Activated CD4-positive, alpha-beta memory T cell treated with anti-CD3 and anti-CD28 coated beads, Interleukin-2, amount 10 ng/mL, durations not matched to agents 7 days and 5 days (primary cell): ENCODE measurements around the gene LOC128125822.

Source experiments
- CTCF ChIA-PET: fragments of 350-600 bp; sonication (Branson Sonifier 250); formaldehyde crosslinking; loops from one replicate; lab custom pipeline; 2021; ENCODE audit warnings: antibody characterized with exemption, inconsistent platforms; lab: Charles Lee
- POLR2A ChIA-PET: fragments of 350-600 bp; sonication (Branson Sonifier 250); formaldehyde crosslinking; loops from one replicate; lab custom pipeline; 2021; ENCODE audit warnings: antibody characterized with exemption; lab: Charles Lee
- DNase-seq: peaks from one replicate; pipeline ENCODE4 v3.0.0-alpha.2; 2020
- H3K27ac Mint-ChIP-seq: one replicate; pipeline ENCODE4 v1.8.0; 2021; ENCODE audit warnings: mild to moderate bottlenecking, mixed read lengths
- H3K27me3 Mint-ChIP-seq: one replicate; pipeline ENCODE4 v1.8.0; 2021; ENCODE audit warnings: mixed read lengths
- H3K36me3 Mint-ChIP-seq: one replicate; pipeline ENCODE4 v1.8.0; 2021; ENCODE audit warnings: low read depth, mixed read lengths
- H3K4me1 Mint-ChIP-seq: one replicate; pipeline ENCODE4 v1.8.0; 2021; ENCODE audit warnings: mixed read lengths
- H3K4me3 Mint-ChIP-seq: one replicate; pipeline ENCODE4 v1.8.0; 2021; ENCODE audit warnings: mild to moderate bottlenecking, mixed read lengths
- H3K9me3 Mint-ChIP-seq: one replicate; pipeline ENCODE4 v1.8.0; 2021; ENCODE audit warnings: mixed read lengths

LOC128125822 gene

DNA sequence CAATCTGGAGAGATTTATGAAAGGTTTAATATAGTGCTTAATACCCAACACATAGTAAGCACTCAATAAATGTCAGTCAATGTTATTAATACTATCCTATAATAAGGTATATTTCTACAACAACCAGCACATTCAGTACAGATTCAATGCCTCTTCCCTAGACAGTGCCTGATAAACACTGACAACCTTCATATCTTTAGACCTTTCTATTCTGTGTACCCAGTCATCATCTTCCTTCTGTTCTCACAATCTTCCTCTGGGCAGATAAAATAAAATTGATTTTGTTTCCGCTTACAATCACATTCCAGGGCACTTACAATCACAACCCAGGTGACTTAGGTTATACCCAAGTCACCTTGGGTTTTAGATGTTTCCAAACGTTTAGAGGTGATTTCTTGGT is 11.0 kb upstream of the LOC128125822 start:
- H3K9me3 Mint-ChIP-seq: no peaks in the 10 kb centered on the region
- H3K4me1 Mint-ChIP-seq: no peaks in the 10 kb centered on the region
- no peak overlapping the region for H3K27ac Mint-ChIP-seq
- DNase-seq: no peak
- ChIA-PET CTCF (no interaction called here), POLR2A (no interaction called here)
- peaks cover 19% of the 10 kb centered on the region for H3K27me3 Mint-ChIP-seq
- no peak overlapping the region for H3K4me3 Mint-ChIP-seq
- no peaks in the 10 kb centered on the region for H3K36me3 Mint-ChIP-seq

DNA sequence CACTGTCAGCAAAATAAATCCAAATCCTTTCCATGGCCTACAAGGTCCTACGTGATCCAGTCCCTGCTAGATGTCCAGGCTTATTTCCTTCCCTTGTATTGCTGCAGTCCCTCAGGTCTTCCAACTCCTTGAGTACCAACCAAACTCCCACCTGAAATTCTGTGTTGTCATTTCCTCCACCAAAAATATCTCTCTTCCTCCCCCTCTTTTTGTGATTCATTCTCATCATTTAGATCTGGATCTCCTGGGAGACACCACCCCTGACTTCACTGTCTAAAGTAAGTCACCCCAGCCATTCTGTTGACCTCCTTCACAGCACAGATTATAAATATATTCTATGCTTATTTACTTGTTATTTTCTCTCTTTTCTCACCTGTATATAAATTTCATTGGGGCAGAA is 9.0 kb upstream of the LOC128125822 start:
- Mint-ChIP-seq H3K36me3 (no peaks in the 10 kb centered on the region), H3K27ac (no peak overlapping the region), H3K4me3 (no peak overlapping the region), H3K4me1 (no peaks in the 10 kb centered on the region), H3K27me3 (peaks cover 13% of the 10 kb centered on the region), H3K9me3 (no peaks in the 10 kb centered on the region)
- DNase-seq: no peak
- ChIA-PET CTCF (no interaction called here), POLR2A (no interaction called here)

GRCh38 chr6:63565058-63565726 is 7.1 kb upstream of the LOC128125822 start:
- Mint-ChIP-seq H3K27ac (no peak overlapping the region), H3K4me3 (no peak overlapping the region), H3K36me3 (no peaks in the 10 kb centered on the region), H3K9me3 (no peaks in the 10 kb centered on the region), H3K27me3 (peaks cover 11% of the 10 kb centered on the region), H3K4me1 (no peaks in the 10 kb centered on the region)
- no peak for DNase-seq
- POLR2A ChIA-PET: interaction anchor here (1.2 kb wide), 1 partner anchor 8 kb away, joined by 3 read pairs; no protein-coding TSS in a partner anchor
- CTCF ChIA-PET: interaction anchor here (1.0 kb wide), 1 partner anchor 33 kb away, joined by 3 read pairs; no protein-coding TSS in a partner anchor

GRCh38 chr6:63565727-63566596 is 6.3 kb upstream of the LOC128125822 start:
- no peak for DNase-seq
- H3K27ac Mint-ChIP-seq: no peak overlapping the region
- no peak overlapping the region for H3K4me3 Mint-ChIP-seq
- H3K9me3 Mint-ChIP-seq: no peaks in the 10 kb centered on the region
- H3K27me3 Mint-ChIP-seq: peaks cover 8% of the 10 kb centered on the region
- no peaks in the 10 kb centered on the region for H3K36me3 Mint-ChIP-seq
- ChIA-PET POLR2A (no interaction called here), CTCF (interaction anchor here (0.6 kb wide), 1 partner anchor 35 kb away, joined by 3 read pairs; no protein-coding TSS in a partner anchor)
- no peaks in the 10 kb centered on the region for H3K4me1 Mint-ChIP-seq

DNA sequence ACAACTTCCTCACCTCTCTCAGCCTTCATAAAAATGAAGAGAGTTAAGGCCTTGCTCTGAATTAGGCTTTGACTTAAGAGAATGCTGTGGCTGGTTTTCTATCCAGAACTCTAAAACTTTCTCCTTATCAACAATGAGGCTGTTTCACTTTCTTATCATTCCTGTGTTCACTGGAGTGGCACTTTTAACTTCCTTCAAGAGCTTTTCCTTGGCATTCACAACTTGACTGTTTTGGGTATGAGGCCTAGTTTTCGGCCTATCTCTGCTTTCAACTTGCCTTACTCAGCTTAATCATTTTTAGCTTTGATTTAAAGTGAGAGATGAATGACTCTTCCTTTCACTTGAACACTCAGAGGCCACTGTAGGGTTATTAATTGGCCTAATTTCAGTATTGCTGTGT is 4.3 kb upstream of the LOC128125822 start:
- DNase-seq: no peak
- POLR2A ChIA-PET: no interaction called here
- H3K4me1 Mint-ChIP-seq: peaks cover 10% of the 10 kb centered on the region
- no peak overlapping the region for H3K4me3 Mint-ChIP-seq
- no peaks in the 10 kb centered on the region for H3K36me3 Mint-ChIP-seq
- H3K27ac Mint-ChIP-seq: no peak overlapping the region
- no peaks in the 10 kb centered on the region for H3K9me3 Mint-ChIP-seq
- CTCF ChIA-PET: no interaction called here
- H3K27me3 Mint-ChIP-seq: peaks cover 5% of the 10 kb centered on the region

DNA sequence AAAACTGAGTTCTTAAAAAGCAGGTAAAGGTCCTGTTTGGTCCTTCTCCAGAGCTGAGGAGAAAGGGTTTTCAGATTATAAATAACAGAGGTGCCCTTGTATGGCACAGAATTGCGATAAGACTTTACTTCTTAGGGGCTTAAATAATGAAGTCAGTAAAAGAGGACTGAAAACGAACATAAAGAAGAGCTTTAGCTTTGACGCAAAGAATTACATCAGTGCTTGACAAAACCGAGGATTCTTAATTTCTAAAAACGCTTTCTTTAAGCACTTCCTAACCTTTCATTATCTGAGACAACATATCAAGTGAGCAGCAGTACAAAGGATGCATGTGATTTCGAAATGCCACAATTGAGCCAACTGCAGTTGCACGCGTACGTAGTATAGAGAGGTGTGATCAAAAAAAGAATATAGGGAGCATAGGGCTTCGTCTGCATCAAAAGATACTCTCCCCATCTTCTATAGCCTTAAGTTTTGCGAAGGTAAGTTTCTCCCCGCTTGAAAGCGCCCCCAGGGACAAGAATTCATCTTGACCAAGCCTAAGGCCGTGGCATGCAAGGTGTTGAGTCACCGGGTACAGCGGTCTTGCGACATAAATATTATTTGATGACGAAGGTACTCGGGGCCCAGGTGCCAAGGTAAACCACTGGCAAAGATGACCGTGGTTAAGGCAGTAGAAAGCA is 778 bp upstream of the LOC128125822 start:
- Mint-ChIP-seq H3K27me3 (peaks cover 3% of the 10 kb centered on the region), H3K4me3 (peak overlapping the region; percentile 86), H3K4me1 (peaks cover 34% of the 10 kb centered on the region), H3K9me3 (no peaks in the 10 kb centered on the region), H3K27ac (peak overlapping the region; percentile 95), H3K36me3 (peaks cover 18% of the 10 kb centered on the region)
- ChIA-PET POLR2A (interaction anchor here (1.7 kb wide), 1 partner anchor 42 kb away, joined by 6 read pairs; no protein-coding TSS in a partner anchor), CTCF (no interaction called here)
- DNase-seq: no peak

- ChIA-PET CTCF (interaction anchor here (1.2 to 2.8 kb wide), 3 partner anchors 9 to 220 kb away, joined by 4 to 22 read pairs (median 20); partner anchors contain the start of gene PHF3), POLR2A (interaction anchor here (1.2 to 2.6 kb wide), 7 partner anchors 8 to 190 kb away, joined by 3 to 44 read pairs (median 7); partner anchors contain the start of gene PHF3)
Observed at GRCh38 chr6:63572747-63573075, 431 bp downstream of the LOC128125822 start.

DNA sequence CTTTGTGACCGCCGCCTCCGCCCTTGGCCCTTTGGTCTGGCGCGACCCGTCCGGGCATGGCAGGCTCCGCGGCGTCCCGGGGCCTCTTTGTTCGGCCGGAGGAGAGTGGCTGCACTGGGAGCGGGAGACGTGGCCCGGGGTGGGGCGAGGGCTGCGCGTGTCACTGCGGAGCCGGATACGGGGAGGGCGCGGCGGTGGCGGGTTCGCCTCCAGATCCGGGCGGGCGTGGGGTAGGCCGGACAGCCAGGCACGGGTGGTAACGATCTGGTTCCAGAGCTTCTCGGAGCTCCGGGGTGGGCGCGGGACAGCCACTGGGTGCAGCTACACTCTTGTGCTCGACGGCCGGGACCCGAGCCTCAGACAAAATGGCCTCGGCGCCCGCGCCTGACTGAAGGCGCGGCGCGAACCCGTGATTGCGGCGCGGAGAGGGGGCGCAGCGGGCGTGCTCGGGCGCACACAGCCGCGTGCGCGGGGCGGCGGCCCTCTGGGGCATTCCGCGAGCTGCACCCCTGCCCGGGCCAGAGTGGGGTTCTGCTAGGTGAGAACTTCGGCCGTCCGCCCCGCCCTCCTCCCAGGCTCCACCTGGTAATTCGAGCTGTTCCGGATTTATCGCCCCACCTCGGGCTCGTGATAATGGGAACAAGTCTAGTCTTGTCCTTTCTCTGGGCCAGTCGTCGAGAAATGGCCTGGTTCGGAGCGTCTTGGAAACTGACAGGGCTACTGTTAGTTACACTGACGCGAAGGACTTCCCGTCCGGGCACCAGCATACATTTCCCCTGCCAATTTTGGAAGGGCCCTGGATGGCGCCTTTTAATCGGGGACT is 1.0 kb downstream of the LOC128125822 start:
- DNase-seq: peak; percentile 79
- ChIA-PET POLR2A (interaction anchor here (0.8 to 2.6 kb wide), 19 partner anchors 9 to 221 kb away, joined by 3 to 44 read pairs (median 5); partner anchors contain the start of gene PHF3), CTCF (interaction anchor here (0.7 to 2.8 kb wide), 10 partner anchors 9 to 221 kb away, joined by 3 to 22 read pairs (median 4); partner anchors contain the start of gene PHF3)
- no peaks in the 10 kb centered on the region for H3K9me3 Mint-ChIP-seq
- H3K4me1 Mint-ChIP-seq: peaks cover 40% of the 10 kb centered on the region
- no peaks in the 10 kb centered on the region for H3K27me3 Mint-ChIP-seq
- peak overlapping the region; percentile 96 for H3K27ac Mint-ChIP-seq
- H3K36me3 Mint-ChIP-seq: peaks cover 28% of the 10 kb centered on the region
- peak overlapping the region; percentile 95 for H3K4me3 Mint-ChIP-seq

More at GRCh38 chr6:63572747-63573075, 431 bp downstream of the LOC128125822 start:
- peak overlapping the region; percentile 95 for H3K4me3 Mint-ChIP-seq
- no peak for DNase-seq
- H3K27ac Mint-ChIP-seq: peak overlapping the region; percentile 96
- no peaks in the 10 kb centered on the region for H3K27me3 Mint-ChIP-seq
- H3K36me3 Mint-ChIP-seq: peaks cover 28% of the 10 kb centered on the region
- no peaks in the 10 kb centered on the region for H3K9me3 Mint-ChIP-seq
- peaks cover 40% of the 10 kb centered on the region for H3K4me1 Mint-ChIP-seq

GRCh38 chr6:63573899-63574553 is 1.7 kb downstream of the LOC128125822 start:
- peak; percentile 46 for DNase-seq
- POLR2A ChIA-PET: interaction anchor here (0.8 to 2.6 kb wide), 21 partner anchors 9 to 221 kb away, joined by 3 to 44 read pairs (median 5); partner anchors contain the start of gene PHF3
- H3K36me3 Mint-ChIP-seq: peaks cover 31% of the 10 kb centered on the region

GRCh38 chr6:63574554-63574900 is 2.2 kb downstream of the LOC128125822 start:
- ChIA-PET CTCF (interaction anchor here (0.7 to 2.8 kb wide), 8 partner anchors 9 to 222 kb away, joined by 3 to 22 read pairs (median 4); partner anchors contain the start of gene PHF3), POLR2A (interaction anchor here (0.9 to 2.6 kb wide), 11 partner anchors 9 to 222 kb away, joined by 3 to 44 read pairs (median 7); partner anchors contain the start of gene PHF3)
- no peaks in the 10 kb centered on the region for H3K27me3 Mint-ChIP-seq
- DNase-seq: no peak
- peaks cover 40% of the 10 kb centered on the region for H3K4me1 Mint-ChIP-seq
- no peaks in the 10 kb centered on the region for H3K9me3 Mint-ChIP-seq
- H3K27ac Mint-ChIP-seq: peak overlapping the region; percentile 96
- peak overlapping the region; percentile 95 for H3K4me3 Mint-ChIP-seq
- H3K36me3 Mint-ChIP-seq: peaks cover 31% of the 10 kb centered on the region

More at GRCh38 chr6:63573899-63574553, 1.7 kb downstream of the LOC128125822 start:
- Mint-ChIP-seq H3K4me1 (peaks cover 40% of the 10 kb centered on the region), H3K27me3 (no peaks in the 10 kb centered on the region), H3K9me3 (no peaks in the 10 kb centered on the region), H3K27ac (peak overlapping the region; percentile 96), H3K4me3 (peak overlapping the region; percentile 95)
- CTCF ChIA-PET: interaction anchor here (0.7 to 2.8 kb wide), 11 partner anchors 8 to 221 kb away, joined by 3 to 22 read pairs (median 4); partner anchors contain the start of gene PHF3

- Mint-ChIP-seq H3K27me3 (no peaks in the 10 kb centered on the region), H3K27ac (no peak overlapping the region), H3K36me3 (peaks cover 48% of the 10 kb centered on the region), H3K4me3 (no peak overlapping the region), H3K4me1 (peaks cover 38% of the 10 kb centered on the region), H3K9me3 (no peaks in the 10 kb centered on the region)
- CTCF ChIA-PET: interaction anchor here (1.1 kb wide), 1 partner anchor 188 kb away, joined by 3 read pairs; no protein-coding TSS in a partner anchor
- DNase-seq: no peak
- POLR2A ChIA-PET: interaction anchor here (1.8 kb wide), 1 partner anchor 59 kb away, joined by 8 read pairs; the partner anchor contains the start of gene PHF3
Observed at GRCh38 chr6:63576147-63576772, 4.0 kb downstream of the LOC128125822 start.
